DLD1 (cell line): Measurements from ENCODE around the gene GNB3.
"Not testable (repeated sequence)": the region's sequence is repeated elsewhere in the genome, so short reads cannot be mapped to it uniquely, and the experiment has no call there.

Source experiments
- in situ Hi-C: cut with HindIII; loops from 2 replicates; pipeline ENCODE4 v1.10.0; 2017; ENCODE audit warnings: low sequenced_read_pairs

Gene GNB3

GRCh38 chr12:6858799-6859198 lies 18.1 kb downstream of the GNB3 start:
- in situ Hi-C loops: no loop called here

DNA sequence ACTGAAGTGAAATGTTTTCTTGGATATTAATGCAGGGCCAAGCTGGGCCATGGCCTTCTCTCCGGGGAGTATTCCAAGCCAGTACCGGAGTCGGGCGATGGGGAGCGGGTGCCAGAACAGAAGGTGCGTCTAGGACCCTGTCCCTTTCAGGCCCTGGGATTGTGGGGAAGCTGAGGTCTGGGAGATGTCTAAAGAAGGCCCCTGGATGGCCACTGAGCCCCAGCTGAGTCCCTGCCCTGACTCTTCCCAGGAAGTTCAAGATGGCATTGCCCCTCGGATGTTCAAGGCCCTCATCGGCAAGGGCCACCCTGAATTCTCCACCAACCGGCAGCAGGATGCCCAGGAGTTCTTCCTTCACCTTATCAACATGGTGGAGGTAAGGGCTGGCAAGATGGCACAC lies 19.4 kb downstream of the GNB3 start:
- in situ Hi-C loops: no loop called here

- in situ Hi-C loops: no loop called here
These were observed 20.2 kb downstream of the GNB3 start for GRCh38 chr12:6860942-6861341.

DNA sequence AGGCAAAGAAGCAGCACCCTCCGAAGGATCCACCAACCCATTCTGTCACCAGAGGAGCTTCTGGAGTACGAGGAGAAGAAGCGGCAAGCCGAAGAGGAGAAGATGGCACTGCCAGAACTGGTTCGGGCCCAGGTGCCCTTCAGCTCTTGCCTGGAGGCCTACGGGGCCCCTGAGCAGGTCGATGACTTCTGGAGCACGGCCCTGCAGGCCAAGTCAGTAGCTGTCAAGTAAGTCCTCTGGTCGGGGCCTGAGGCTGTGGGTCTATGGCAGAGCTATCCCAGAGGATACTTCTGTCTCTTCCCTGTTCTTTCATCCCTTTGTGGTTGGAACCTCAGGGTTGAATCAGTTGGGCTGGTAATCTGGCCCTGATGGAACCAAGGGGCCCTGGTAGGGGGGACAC lies 20.7 kb downstream of the GNB3 start:
- in situ Hi-C loops: no loop called here

DNA sequence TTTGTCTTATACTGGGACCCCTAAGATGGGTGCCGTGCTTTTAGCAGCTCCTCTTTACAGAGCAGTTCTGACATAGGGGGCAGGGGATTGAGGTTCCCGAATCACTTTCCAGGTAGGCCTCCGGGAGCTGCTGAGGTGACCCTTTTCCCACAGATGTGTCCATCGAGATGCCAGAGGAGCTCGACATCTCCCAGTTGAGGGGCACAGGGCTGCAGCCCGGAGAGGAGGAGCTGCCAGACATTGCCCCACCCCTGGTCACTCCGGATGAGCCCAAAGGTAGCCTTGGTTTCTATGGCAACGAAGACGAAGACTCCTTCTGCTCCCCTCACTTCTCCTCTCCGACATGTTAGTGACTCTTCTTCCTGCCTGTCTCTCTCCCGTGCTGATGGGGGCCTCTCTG lies 22.3 kb downstream of the GNB3 start:
- in situ Hi-C loops: no loop called here

- in situ Hi-C loops: no loop called here
These were observed 23.0 kb downstream of the GNB3 start for GRCh38 chr12:6863586-6864321.

DNA sequence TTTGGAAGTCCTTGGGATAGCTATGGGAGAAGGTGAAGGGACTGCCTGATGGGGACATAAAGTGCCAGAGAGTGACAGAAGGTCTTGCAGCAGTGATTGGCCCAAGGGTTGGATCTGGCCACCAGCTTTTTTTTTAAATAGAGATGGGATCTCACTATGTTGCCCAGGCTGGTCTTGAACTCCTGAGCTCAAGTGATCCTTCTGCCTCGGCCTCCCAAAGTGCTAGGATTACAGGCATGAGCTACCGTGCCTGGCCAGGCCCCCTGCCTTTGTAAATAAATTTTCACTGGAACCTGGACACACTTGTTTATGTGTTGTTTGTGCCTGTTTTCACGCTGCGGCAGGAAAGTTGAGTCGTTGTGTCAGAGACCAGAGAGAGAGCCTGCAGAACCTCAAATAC lies 24.6 kb downstream of the GNB3 start:
- in situ Hi-C loops: not testable (repeated sequence)

GRCh38 chr12:6866163-6866919 lies 25.6 kb downstream of the GNB3 start:
- in situ Hi-C loops: no loop called here

- in situ Hi-C loops: no loop called here
These were observed 26.2 kb downstream of the GNB3 start for GRCh38 chr12:6866920-6867412.

GRCh38 chr12:6867413-6868210 lies 26.9 kb downstream of the GNB3 start, which contains the start of gene TPI1:
Gene TPI1, plus strand, starts transcription at chr12:6867531. Its CDS starts 36 bp downstream, at chr12:6867567.
- in situ Hi-C loops: no loop called here

- in situ Hi-C loops: no loop called here
These were observed 27.7 kb downstream of the GNB3 start for GRCh38 chr12:6868211-6869048.

GRCh38 chr12:6869049-6870021 lies 28.6 kb downstream of the GNB3 start:
- in situ Hi-C loops: no loop called here

DNA sequence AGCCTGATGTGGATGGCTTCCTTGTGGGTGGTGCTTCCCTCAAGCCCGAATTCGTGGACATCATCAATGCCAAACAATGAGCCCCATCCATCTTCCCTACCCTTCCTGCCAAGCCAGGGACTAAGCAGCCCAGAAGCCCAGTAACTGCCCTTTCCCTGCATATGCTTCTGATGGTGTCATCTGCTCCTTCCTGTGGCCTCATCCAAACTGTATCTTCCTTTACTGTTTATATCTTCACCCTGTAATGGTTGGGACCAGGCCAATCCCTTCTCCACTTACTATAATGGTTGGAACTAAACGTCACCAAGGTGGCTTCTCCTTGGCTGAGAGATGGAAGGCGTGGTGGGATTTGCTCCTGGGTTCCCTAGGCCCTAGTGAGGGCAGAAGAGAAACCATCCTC lies 29.6 kb downstream of the GNB3 start:
- in situ Hi-C loops: not testable (repeated sequence)

- in situ Hi-C loops: no loop called here
These were observed 30.6 kb downstream of the GNB3 start for GRCh38 chr12:6871052-6871957.

GRCh38 chr12:6872073-6873048 lies 31.6 kb downstream of the GNB3 start:
- in situ Hi-C loops: no loop called here

GRCh38 chr12:6873094-6874014 lies 32.6 kb downstream of the GNB3 start, which contains the start of gene SPSB2:
Gene SPSB2, minus strand, starts transcription at chr12:6873303. Its CDS starts 402 bp downstream, at chr12:6872901.
- in situ Hi-C loops: no loop called here
